Measurements from ENCODE around the gene FANCL.

DNA sequence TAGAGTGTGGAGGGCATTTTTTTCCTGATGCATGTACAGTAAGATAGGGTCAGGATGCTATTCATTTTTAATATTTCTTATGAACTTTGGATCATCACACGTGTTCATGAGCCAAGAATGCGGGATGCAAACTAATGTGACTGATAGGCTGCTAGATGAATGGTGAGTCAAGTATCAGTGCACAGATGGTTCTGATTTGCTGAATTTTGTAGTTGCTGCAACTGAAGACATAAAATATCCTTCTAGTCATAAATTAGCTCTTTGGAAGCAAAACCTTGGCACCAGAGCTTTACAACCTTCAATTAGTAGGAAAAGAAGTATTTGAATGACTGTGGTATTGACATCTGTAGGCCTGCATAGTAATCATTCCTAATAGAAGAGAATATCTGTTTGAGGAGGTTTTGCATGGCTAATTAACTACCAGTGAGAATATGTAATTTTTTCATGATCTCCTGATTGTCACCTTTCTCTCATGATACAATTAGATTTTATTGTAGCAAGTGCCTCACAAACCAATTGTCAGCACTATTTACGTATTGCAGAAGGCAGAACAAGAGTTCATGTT lies 100.5 kb downstream of the FANCL start:
- TF ChIP-seq, protein P1, sequence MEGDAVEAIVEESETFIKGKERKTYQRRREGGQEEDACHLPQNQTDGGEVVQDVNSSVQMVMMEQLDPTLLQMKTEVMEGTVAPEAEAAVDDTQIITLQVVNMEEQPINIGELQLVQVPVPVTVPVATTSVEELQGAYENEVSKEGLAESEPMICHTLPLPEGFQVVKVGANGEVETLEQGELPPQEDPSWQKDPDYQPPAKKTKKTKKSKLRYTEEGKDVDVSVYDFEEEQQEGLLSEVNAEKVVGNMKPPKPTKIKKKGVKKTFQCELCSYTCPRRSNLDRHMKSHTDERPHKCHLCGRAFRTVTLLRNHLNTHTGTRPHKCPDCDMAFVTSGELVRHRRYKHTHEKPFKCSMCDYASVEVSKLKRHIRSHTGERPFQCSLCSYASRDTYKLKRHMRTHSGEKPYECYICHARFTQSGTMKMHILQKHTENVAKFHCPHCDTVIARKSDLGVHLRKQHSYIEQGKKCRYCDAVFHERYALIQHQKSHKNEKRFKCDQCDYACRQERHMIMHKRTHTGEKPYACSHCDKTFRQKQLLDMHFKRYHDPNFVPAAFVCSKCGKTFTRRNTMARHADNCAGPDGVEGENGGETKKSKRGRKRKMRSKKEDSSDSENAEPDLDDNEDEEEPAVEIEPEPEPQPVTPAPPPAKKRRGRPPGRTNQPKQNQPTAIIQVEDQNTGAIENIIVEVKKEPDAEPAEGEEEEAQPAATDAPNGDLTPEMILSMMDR (conservative IDR thresholded peaks at IDR 0.05 in 1 of 2, IDR thresholded peaks at IDR 0.05 in 1 of 2; ENCODE audit: extremely low read depth in 1 of 2, insufficient read depth in 1 of 2, low read depth in 1 of 2, low read length in 2 of 2): no peak
- TF ChIP-seq EZH2 (IDR thresholded peaks at IDR 0.05; ENCODE audit: borderline replicate concordance, low read length): no peak
